D721Med (cell line): ENCODE measurements around the gene CYP11A1.
"Not testable (repeated sequence)": the region's sequence is repeated elsewhere in the genome, so short reads cannot be mapped to it uniquely, and the experiment has no call there.

Experiments used
- DNase-seq: peaks from one replicate; pipeline ENCODE4 v3.0.0; 2011; ENCODE audit warnings: low spot score; ENCODE audit not compliant: insufficient read length
- FAIRE-seq: peaks from 2 replicates; lab custom pipeline; 2011; peaks lifted over from hg19 to GRCh38; lab: Jason Lieb, UNC
- TF ChIP-seq, protein P1 (sequence below): IDR thresholded peaks from 2 replicates; pipeline ENCODE4 v1.5.1; 2012; ENCODE audit warnings: mild to moderate bottlenecking, control low read depth; ENCODE audit not compliant: insufficient read depth; ENCODE audit errors: missing control alignments

Gene CYP11A1

DNA sequence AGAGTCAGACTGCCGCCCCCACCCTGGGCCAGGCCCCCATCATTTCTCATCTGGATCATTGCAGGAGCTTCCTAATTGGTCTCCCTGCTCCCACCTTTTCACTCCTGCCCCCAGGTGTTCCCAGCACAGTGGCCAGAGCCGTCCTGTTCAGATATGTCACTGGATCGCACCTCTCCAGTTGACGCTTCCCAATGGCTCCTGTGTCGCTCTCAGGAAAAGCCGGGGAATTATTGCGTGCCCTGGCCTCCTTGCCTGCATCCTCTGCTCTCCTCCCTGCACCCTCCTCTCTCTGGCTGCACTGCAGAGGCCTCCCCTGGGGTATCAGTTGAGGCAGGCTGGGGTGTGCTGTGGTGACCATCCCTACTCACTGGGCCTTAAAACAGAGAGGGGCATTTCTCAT is 25.5 kb upstream of the CYP11A1 start:
- TF ChIP-seq, protein P1, sequence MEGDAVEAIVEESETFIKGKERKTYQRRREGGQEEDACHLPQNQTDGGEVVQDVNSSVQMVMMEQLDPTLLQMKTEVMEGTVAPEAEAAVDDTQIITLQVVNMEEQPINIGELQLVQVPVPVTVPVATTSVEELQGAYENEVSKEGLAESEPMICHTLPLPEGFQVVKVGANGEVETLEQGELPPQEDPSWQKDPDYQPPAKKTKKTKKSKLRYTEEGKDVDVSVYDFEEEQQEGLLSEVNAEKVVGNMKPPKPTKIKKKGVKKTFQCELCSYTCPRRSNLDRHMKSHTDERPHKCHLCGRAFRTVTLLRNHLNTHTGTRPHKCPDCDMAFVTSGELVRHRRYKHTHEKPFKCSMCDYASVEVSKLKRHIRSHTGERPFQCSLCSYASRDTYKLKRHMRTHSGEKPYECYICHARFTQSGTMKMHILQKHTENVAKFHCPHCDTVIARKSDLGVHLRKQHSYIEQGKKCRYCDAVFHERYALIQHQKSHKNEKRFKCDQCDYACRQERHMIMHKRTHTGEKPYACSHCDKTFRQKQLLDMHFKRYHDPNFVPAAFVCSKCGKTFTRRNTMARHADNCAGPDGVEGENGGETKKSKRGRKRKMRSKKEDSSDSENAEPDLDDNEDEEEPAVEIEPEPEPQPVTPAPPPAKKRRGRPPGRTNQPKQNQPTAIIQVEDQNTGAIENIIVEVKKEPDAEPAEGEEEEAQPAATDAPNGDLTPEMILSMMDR = no peak
- FAIRE-seq (no peak), DNase-seq (no peak)

DNA sequence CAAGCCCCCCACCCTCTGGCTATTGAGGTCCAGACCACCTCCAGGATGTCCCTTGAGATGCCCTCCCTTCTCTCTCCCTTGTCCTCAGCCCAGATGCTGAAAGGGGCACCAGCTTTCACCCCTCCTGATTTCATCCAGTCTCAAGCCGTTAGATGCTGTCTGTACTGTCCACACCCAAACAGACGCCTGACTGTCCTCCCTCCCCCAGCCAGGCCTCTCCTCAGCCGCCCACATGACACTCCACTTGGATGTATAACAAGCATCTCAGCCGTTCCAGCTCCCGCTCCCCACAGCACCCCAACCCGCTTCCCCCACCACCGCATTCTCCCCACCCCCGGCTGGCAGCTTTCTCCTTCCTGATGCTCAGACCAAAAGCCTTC is 25.0 kb upstream of the CYP11A1 start:
- TF ChIP-seq, protein P1 = no peak
- DNase-seq (no peak), FAIRE-seq (no peak)

DNA sequence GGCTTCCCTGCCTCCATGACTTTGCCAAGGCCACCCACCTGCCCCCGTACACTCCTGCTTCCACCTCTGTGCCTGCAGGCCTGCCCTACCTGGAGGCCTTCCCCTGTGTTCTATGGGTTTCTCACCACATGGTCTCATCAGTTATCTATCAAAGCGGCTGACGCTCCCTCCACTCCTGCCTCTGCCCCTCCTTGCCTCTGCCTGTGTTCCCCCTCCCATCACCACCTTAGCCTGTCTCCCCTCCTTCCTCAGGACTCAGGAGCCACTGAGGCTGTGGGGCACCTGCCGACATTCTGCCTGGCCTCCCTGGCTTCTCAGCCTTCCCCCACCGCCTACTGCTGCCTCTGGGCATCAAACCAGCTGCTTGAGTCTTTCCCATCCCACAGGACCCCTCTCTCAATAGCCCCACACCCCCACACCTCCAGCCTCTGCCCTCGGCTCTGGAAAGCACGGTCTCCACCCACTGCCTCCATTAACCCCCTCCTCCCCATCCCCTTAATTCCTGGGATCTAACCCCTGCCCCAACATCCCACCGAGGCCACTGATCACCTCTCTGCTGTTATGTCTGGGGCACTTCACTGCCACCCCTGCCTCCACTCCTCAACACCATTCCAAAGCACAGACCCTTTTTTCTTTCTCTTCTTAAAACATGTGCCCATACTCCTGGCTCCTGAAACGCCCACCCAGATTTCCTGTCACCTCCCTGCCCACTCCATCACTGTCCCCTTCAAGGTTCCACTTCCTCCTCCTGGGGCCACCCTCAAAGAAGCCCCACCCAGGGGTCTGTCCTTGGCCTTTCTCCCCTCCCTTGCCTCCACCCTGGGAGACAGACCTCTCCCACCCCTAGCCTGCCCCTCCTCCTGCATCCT is 24.4 kb upstream of the CYP11A1 start:
- FAIRE-seq = no peak
- TF ChIP-seq, protein P1 = no peak

DNA sequence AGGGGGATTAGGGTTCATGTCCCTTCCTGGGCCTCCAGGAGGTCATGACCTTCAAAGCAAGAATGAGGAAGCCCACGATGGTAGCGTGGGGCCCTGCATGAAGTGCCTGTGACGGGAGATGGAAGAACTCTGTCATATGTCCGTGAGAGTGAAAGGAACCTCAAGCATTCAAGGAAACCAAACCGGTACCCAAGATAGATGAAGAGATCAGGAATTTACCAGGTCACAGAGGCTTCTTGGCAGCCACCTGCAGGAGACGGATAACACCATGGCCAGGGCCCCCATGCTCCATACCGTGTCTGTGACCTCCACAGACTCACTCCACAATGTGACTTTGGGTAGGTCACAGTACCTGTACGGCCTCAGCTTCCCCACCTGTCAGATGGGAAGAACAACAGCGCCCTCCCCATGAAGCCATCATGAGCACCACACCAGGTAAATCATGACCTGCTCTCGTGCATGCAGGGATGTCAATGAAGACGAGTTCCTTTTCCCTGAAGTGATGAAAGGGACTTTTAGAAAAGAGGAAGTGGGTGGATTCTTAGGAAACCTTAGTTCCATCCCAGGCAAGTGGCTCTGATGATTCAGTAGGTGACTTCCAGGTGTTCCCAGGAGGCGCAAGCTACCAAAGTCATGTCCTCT is 23.3 kb upstream of the CYP11A1 start:
- FAIRE-seq = no peak
- TF ChIP-seq, protein P1 = no peak
- no peak for DNase-seq

More for the DNA sequence above, 24.4 kb upstream of the CYP11A1 start:
- DNase-seq = no peak

DNA sequence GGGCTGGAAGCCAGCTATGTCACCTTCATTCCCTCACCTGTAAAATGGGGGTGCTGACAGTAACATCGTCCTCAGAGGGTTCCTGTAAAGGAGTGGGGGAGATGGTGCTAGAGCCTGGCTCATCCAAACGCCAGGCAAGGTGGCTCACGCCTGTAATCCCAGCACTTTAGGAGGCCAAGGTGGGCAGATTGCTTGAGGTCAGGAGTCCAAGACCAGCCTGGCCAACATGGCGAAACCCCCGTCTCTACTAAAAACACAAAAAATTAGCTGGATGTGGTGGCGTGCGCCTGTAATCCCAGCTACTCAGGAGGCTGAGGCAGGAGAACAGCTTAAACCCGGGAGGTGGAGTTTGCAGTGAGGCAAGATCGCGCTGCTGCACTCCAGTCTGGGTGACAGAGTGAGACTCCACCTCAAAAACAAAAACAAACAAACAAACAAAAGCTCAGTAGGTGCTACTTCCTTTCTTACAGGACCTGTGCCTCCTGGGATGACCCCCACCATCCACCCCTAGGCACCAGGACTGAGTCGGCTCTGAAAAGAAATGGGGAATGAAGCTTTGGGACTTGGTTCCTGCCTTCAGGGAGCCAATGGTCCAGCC is 22.7 kb upstream of the CYP11A1 start:
- FAIRE-seq, DNase-seq: not testable (repeated sequence)

DNA sequence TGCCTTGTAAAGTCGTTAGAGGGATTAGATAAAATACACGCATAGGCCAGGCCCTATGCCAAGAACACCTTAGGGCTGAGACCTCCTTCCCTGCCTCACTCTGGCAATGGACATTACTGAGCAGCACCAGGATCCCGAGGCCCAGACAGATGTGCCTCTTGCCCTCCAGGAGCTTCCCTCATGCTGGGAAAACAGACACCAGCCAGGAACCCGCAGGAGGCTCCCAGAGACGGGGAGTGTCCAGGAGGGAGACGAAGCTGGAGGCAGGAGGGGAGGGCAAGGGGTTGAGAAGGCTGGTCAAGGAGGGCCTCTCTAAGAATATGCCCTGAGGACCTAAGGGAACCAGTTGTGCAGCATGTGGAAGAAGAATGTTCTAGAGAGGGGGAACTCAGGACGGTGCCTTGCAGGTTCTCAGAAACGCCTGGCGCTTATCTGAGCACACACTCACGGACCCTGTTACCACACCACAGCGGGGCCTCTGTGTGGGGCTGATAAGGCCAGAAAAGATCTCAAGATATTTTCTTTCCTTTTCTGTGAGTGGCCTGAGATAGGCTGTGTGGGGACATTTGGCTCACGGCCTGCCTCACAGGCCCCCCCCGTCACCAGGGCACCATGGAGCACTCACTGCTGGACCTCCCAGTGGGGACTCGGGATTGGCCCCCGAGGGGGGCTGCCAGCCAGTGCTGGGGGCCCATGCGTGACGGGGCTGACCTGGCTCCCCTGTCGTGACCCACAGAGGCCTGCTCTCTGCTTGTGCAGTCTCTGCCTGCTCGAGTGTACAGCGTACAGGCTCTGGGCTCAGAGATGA is 22.0 kb upstream of the CYP11A1 start:
- TF ChIP-seq, protein P1 = no peak
- FAIRE-seq (no peak), DNase-seq (no peak)

DNA sequence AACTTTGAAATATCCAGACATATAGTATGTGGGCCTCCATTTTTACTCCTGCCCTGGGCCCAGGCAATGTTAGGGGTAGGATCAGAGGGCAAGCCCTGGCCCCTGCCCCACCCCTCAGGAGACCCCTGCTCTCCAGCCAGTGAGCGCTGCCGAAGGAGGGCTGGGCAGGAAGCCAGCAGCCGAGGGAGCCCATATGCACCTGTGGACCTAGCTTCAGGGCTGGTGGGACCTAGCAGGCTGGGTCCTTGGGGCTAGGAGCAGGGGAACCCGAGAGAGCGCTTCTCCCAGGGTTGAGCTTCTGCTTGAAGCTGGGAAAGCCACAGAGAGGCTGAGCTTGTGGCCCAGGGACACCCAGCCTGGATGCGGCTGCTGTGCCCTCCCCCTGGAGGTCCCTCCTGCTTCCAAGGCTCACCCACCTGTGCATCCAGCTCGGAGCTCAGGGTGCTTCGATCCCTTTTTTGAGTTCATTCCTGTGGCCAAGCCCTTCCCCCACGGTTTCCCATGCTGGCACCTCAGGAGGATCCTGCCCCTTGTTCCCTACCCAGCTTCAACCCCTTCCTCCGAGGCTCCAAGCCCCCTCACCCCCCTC is 21.0 kb upstream of the CYP11A1 start:
- TF ChIP-seq, protein P1 = no peak
- FAIRE-seq (no peak), DNase-seq (no peak)
